HG03521 (cell line): Measurements from ENCODE around the gene KLHL3.
A peak's percentile ranks its signal among the peaks of the same experiment; 100 is the strongest.
"Not testable (repeated sequence)": the region's sequence is repeated elsewhere in the genome, so short reads cannot be mapped to it uniquely, and the experiment has no call there.

ENCODE experiments used
- ATAC-seq: cut with Tn5 transposase; IDR thresholded peaks from one replicate; pipeline ENCODE4 v1.9.1; 2021; ENCODE audit warnings: mild to moderate bottlenecking, moderate library complexity; ENCODE audit not compliant: unreplicated experiment

Gene KLHL3

DNA sequence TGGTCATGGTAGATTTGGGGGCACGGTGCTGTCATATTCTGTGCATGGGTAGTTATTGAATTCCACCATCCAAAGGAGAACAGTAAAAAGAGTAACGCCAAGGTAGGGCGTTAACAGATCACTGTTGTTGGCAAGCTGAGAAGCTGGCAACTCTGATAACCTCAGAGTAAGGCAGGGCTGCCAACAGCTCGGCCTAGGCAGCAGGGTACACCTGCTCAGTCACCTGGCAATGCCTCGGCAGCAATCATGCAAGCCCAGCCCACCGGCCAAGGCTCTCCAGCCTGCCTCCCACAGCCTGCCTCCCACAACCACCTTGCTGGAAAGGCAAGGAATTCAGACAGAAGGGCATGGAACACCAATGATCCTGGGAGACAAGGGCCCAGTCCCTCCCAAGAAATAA, 63.9 kb downstream of the KLHL3 start:
- ATAC-seq = no peak

DNA sequence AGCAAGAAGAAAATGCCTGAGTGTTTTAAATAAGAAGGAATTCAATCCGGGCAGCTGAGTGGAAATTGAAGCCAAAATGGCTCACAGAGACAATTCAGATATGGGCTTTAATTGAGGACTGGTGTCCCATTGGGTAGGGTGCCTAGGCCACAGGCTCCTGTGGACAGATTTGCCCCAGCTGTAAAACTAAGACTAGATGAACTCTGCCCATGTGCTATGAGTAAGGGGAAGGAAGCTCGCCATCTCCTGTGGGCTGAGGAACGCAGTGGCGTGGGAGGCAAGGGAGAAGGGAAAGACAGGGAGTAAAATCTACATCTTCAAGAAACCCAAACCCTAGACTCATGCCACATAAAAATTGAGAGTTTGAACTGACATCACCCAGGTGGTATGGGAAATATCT, 66.1 kb downstream of the KLHL3 start:
- no peak for ATAC-seq

DNA sequence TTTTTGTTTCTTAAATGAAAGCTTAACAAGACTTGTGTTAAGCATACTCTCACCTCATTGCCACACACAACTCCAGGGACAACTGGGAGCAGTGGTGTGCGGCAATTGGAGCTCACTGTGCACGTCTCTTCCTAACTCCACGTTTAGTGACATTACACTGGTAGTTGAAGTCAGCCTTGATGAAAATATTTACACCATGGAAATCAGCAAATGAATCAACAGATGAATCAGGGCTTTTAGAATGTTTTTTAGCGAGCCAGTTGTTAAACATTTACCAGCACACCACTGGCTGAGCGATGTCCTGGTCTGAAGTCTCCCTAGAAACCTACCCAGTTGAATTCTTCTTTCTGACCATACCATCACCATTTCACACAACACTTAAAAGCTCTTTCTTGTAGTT, 67.3 kb downstream of the KLHL3 start:
- ATAC-seq = no peak

DNA sequence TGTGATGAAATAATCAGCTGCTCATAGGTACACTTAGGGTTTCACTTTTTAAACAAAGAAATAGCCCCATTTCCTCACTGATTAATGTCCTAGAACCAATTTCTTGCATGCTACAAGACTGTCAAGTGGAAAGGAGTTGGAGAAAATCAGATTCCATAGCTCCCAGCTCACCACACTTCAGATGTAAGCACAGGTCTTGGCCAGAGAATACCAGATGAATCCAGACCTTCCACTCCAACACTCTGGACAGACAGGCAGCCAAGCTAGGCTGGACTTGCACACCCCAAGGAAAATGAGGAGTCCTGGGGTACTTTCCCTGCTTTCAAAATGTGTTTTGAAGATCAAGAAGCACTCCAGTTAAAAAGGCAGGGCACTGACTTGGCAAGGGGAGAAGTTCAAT, 68.5 kb downstream of the KLHL3 start:
- ATAC-seq = no peak

DNA sequence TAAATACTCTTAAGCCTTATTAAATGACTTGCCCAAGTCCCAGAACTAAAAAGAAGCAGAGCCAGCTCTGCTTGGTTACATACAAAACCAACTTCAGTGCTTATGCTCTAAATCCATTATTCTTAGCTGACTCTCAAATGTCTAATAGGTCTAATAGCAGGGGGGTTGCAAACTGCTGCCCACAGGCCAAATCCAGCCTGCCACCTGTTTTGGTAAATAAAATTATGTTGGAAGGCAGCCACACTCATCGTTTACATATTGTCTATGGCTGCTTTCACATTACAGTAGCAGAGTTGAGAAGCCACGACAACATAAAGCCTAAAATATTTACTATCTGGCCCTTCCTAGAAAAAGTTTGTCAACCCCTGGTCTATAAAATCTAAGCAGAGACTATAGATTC, 69.0 kb downstream of the KLHL3 start:
- no peak for ATAC-seq

DNA sequence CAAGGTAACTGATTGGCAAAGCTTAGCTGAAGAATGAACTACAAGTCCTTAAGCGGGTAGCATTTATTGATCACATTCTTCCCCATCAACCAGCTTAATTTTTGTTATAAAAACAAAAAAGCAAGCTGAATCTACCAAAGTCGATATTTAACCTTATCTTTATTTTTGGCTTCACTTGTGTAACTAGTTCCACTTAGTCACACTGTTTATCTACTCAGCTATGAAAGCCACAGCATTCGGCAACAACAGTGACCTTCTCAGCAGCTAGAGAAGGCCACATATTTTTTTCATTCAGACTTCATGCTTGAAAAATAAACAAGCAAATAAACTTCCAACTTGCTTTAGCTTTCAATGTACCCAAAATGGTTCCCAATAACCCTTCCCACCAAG, 69.4 kb downstream of the KLHL3 start:
- peak; percentile 28 for ATAC-seq

DNA sequence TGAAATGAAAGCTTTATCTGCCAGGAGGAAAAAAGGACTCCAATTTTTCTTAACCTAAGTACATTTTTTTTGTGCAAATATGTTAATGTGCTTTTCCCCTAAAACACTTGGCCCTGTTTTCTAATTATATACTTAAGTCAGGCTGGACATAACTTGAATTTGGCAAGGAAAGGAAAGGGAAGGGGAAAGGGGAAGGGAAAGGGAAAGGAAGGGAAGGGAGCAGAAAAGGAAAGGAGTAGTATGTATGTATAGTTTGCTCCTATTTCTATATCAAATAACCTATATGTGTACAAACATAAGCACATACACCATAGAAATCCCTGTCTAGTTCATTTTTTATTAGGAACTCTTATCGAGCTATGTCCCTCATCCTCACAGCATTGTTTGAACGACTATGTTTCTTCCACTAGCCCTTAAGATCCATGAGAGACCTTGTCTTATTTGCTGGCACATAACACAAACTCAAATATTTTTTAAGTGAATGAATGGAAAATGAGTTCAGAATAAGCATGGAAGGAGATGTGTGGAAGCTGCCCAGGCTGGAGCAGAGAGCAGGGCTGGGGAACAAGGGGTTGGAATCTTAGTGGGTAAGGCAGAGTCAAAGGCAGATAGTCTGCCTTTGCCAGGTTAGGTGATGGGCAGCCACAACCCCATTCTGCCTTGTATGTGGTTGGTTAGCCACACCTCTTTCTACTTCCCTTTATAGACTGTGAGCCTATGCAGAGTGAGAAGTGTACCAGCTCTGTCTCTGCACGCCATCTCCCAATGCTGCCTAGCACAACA, 70.0 kb downstream of the KLHL3 start:
- peak; percentile 99 for ATAC-seq

DNA sequence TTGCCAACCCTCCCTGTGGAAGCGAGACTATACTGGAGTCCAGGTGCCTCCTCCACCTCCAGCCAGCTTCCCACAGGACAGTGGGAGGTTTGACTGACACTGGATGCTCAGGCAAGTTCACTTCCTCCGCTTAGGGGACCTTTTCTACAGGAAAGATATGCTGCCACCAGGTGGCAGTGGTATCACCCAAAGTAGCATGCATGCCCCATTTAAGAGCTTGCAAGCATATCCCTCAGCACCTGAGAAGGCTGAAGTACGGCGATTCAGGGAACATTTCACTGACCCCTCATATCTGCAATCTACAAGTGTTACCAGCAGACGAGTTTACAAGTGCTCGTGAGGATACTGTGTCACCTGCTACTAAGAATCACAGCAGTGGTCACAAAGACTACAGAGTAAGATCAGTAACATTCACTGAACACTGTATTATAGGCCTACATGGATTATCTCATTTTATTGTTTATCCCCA, 75.5 kb downstream of the KLHL3 start:
- peak; percentile 77 for ATAC-seq

DNA sequence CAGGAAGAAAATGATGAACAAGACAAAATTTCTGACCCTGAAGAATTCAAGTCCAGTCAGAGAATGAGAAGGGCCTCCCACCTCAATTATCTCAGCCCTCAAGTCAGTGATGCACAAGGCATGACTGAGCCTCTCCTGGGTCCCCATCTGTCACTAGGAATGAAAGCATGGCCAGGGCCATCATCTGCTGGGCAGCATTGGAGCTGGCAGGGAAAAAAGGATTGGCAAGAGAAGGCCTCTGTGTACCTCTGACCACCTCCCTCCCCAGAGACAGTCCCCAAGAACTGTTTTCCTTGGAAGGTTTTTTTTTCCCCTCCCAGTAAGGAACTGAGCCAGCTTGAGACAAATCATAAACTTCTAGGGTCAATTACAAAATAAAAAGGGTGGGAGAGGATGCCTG, 76.7 kb downstream of the KLHL3 start:
- no peak for ATAC-seq

DNA sequence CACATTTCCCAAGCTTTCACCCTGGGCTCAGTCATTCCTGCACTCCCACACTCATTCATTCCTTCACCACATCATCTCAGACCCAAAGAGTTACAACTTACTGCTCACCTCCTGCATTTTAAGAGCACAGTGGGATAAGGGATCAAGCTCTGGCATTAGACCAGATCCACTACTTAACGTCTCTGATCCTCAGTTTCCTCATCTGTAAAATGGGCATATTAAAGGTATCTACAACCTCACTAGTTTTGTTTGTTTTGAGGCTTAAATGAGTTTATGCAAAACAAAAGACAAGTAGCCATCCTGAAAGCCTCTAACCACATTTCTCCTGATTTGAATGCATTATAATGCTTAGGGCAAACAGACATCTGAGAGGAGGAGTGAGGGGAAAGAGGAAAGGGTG, 77.6 kb downstream of the KLHL3 start:
- ATAC-seq = no peak

DNA sequence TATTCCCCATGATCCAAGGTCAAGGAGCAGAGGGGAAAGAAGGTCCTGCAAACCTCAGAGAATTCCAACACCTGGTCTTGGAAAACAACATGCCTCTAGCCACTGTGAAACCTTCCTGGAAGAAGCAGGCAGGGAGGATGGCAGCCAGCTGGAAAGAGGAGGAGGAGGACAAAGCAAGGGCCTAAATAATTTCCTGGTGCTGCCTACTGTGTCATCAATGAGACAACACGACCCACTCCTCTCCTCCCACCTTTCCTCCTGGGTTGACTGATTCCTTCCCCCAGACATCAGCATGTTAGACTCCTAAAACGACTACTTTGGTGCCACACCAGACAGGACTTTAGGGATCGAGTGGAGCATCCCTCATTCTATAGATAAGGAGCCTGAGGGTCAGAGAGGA, 78.8 kb downstream of the KLHL3 start:
- ATAC-seq = no peak

DNA sequence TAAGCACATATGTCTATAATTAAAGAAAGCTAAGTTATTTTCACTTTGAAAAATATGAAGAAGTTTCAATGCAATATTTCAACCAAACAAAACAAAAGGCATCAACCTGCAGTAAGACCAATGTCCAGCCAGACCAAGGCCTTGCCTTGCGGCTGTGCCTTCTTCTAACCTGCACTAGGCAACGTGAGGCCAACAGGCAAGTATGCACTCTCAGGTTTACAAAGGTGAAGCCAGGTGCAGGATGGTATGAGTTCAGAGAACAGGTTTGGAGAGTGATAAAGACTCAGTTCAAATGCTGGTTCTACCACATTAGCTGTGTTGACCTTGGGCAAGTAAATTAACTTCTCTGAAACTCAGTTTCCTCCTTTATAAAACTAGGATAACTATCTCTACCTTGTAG, 79.3 kb downstream of the KLHL3 start:
- no peak for ATAC-seq

DNA sequence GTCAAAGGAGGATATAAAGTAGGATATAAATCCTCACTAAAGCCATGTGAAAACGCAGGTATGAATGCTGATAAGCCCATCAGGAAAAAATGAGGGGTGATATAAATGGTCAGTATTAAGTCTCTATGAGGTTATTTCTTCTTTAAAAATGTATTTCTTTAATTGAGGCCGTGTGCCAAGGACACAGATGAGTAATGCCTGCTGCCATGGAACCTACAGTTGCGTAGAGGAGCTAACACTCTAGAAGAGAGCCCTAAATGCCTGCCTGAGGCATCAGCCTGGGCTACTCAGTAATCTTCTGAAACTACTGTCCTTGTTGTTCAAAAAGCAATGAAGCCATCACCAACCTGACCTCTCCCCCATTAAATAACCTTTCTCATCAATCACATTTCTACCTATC, 84.9 kb downstream of the KLHL3 start:
- no peak for ATAC-seq

DNA sequence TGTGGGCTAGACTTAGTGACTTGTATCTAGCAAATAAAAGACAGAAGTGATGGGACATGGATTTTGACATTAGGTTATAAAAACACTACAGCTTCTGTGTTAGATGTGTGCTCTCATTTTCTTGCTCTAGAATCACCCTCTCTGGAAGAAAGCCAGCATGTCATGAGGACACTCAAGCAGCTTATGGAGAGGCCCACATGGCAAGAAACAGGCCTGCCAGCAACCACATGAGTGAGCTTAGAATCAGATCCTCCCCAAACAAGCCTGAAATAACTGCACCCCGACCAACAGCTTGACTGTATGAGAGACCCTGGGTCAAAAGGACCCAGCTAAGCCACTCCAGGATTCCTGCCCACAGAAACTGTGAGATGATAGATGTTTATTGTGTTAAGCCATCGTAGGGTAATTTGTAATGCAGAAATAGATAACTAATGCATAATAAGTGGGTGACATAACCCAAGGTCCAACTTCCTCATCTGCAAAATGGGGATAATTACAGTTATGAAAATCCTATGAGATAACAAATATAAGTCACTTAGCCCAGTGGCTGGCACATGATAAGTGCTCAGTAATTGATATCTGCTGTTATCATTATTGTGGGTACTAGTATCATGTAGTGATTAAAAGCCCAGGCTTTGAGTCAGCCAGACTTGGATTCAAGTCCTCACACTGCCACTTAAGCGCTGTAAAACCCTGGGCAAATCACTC, 86.5 kb downstream of the KLHL3 start:
- no peak for ATAC-seq

DNA sequence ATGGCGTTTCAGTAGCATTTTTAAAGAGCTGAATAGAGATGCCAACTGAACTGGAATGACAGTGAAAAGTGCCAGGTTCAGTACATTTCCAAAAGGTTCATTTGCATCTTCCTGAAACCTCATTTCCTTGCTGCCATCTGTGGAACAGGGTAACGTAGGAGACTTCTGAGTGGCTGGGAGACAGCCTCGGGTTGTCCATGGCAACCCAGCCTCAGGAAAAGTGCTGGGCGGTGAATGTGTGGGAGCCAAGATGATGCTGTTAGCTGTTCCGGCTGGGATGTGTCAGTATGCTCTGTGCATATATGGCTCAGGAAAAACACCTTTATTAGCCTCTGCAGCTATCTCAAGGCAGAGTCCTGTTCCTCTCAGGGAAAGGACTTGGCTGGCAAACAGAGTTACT, 87.5 kb downstream of the KLHL3 start:
- ATAC-seq = no peak

DNA sequence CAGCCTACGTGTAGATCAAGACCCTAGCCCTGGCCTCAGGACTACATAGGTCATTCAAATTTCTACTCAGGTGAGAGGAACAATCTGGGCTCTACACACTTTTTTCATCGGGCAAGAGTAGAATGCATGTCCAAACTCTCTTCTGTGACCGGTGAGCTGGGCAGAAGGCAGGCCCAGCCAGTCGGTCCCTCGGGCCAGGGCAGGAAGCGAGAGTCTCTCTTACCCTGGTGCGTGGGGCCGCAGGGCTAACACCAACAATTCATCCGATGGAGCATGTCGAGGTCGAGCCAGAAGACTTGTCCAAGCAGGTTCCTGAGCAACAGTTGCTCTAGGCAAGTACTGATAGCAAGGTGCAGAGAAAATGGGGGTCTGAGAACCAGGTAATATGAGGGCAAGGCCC, 88.5 kb downstream of the KLHL3 start:
- ATAC-seq = no peak

DNA sequence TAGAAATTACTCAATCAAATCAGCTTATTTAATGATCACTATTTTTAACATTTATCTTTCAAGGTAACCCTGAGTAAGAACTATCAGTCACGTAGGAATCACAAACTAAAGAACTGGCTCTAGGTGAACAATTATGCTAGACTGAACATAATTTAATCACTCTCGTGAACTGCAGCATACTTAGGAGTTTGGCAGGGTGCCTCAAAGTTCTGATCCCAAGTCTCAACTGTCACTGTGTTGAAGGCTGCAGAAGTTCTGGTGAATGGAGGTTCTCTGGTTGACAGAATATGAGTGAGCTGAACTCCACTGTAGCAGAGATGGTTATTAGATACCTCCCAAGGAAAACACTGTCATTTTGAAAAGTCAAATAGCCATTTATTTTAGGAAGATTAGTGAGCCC, 89.1 kb downstream of the KLHL3 start:
- no peak for ATAC-seq

DNA sequence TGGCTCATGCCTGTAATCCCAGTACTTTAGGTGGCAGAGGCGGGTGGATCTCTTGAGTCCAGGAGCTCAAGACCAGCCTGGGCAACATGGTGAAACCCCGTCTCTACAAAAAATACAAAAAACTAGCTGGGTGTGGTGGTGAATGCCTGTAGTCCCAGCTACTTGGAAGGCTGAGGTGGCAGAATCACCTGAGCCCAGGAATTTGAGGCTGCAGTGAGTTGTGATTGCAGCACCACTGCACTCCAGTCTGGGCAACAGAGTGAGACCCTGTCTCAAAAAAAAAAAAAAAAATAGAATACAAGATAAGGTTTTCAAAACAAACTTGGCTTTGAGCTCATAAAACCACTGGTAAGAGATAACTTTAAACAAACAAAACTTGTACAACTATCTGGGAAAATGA, 92.8 kb downstream of the KLHL3 start:
- ATAC-seq = not testable (repeated sequence)

DNA sequence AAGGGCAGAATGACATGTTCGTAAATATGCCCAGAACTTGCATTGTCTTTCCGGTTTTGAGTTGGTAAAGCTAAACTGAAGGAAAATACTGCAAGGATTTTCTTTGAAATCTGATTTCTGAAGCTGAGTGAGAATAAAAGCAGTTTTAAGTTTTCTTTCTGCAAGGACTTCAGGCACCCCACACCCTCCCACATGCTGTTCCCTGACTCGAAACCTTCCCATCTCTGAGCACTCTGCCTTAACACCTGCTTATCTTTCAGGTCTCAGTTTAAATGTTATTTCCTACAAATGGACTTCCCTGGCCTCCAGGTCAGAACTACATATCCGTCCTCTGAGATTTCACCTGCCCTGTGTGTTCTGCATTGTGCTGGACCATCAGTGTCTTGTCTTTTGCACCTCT, 93.8 kb downstream of the KLHL3 start:
- ATAC-seq = no peak

DNA sequence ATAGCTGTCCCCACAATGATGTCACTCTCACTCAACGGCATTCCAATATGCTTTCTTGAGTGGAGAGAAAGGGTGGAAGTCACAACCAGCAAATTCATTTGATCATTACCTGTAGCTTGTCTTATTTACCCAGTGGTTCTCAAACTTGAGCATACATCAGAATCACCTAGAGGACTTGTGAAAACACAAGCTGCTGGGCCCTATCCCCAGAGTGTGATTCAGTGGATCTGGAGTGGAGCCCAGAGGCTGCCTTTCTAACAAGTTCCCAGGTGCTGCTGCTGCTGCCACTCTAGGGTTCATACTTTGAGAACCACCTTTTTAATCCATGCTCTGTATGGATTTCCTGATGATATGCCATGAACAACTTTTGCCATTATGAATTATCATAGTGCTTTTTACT, 94.7 kb downstream of the KLHL3 start:
- ATAC-seq = no peak

DNA sequence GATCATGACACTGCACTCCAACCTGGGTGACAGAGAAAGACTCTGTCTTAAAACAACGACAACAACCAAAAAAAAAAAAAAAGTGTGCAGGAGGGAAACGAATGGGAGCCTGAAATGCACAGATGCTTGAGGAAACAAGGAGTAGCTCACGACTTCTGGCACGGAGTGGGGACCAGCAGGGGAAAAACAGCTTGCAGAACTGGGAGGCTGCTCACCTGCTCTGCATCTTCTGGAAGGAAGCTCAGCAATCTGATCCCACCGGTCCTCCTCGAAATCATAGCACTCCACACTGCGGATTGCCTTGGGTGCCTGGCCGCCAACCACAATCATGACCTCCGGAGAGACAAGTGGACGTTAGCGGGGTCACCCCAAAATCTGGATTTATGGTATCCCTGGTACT, 96.2 kb downstream of the KLHL3 start:
- ATAC-seq = no peak

DNA sequence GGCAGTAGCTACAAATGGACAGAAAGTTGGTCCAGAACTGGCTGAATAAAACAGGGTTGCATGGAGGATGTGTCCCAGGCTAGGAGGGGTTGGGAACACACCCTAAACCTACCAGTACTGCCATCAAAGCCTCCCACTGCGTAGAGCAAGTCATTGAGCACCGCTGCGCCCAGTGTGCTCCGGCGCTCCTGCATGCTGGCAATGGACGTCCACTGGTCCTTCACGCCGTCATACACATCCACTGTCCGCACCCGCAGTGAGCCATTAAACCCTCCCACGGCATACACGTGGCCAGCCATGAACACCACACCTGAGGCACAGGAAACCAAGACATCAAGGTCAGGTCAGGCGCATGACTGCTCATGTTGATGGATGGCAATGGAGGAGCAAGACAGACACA, 97.0 kb downstream of the KLHL3 start:
- ATAC-seq = no peak
